GM12878 (cell line): ENCODE measurements around the gene ZNF888.

ENCODE experiments used
- ATF7 ChIP-seq: fragments of 450-650 bp; IDR thresholded peaks from 2 replicates; pipeline ENCODE4 v1.6.1; 2016; ENCODE audit warnings: low read depth, mild to moderate bottlenecking
- CTCF ChIP-seq, 3 experiments: IDR thresholded peaks in 2 of 3; conservative IDR thresholded peaks in 1 of 3; 2 replicates each; pipeline ENCODE4 v1.5.1; 2011; ENCODE audit warnings: low read depth in 3 of 3, low read length in 3 of 3, mild to moderate bottlenecking in 3 of 3, control low read depth in 2 of 3, moderate library complexity in 2 of 3, inconsistent platforms in 1 of 3, mixed read lengths in 1 of 3; ENCODE audit not compliant: control insufficient read depth in 2 of 3, insufficient read depth in 1 of 3; ENCODE audit errors: extremely low read depth in 1 of 3
- EP300 ChIP-seq, 2 experiments: fragments of 150-350 bp in 1 of 2; IDR thresholded peaks; 2 replicates each; pipeline ENCODE4 v1.6.1; 2011 to 2012; ENCODE audit warnings: low read depth in 2 of 2, low read length in 2 of 2, borderline replicate concordance in 1 of 2, improper control_type of control experiment in 1 of 2, inconsistent platforms in 1 of 2; ENCODE audit not compliant: control insufficient read depth in 1 of 2
- RELA ChIP-seq: fragments of 450-650 bp; IDR thresholded peaks from 2 replicates; pipeline ENCODE4 v1.8.0; 2014; ENCODE audit warnings: borderline replicate concordance; ENCODE audit not compliant: partially characterized antibody
- SMC3 ChIP-seq: IDR thresholded peaks from 2 replicates; pipeline ENCODE4 v1.6.1; 2011; ENCODE audit warnings: low read length, improper control_type of control experiment, borderline replicate concordance
- SP1 ChIP-seq: IDR thresholded peaks from one replicate; pipeline ENCODE4 v1.6.1; 2011; ENCODE audit warnings: low read depth, low read length
- SRF ChIP-seq, 2 experiments: IDR thresholded peaks; 2 replicates each; pipeline ENCODE4 v1.6.1; 2011; ENCODE audit warnings: low read depth in 2 of 2, low read length in 2 of 2, mild to moderate bottlenecking in 1 of 2, moderate library complexity in 1 of 2
- USF1 ChIP-seq: IDR thresholded peaks from 2 replicates; pipeline ENCODE4 v1.6.1; 2011; ENCODE audit warnings: borderline replicate concordance, low read depth, mild to moderate bottlenecking, moderate library complexity, mixed read lengths, low read length; ENCODE audit not compliant: insufficient read depth; ENCODE audit errors: extremely low read length
- ZBTB11 ChIP-seq: fragments of 450-650 bp; formaldehyde crosslinking; IDR thresholded peaks from 2 replicates; pipeline ENCODE4 v1.5.0; 2022; ENCODE audit warnings: mild to moderate bottlenecking, missing genetic modification characterization

GRCh38 chr19:52943134-52943883 is 20.1 kb upstream of the ZNF888 start:
- no peak for TF ChIP-seq CTCF (IDR thresholded peaks at IDR 0.05 in 2 of 3, conservative IDR thresholded peaks at IDR 0.05 in 1 of 3; ENCODE audit: control insufficient read depth in 2 of 3, extremely low read depth in 1 of 3, insufficient read depth in 1 of 3, low read depth in 3 of 3, low read length in 3 of 3)
- no peak for TF ChIP-seq SRF (IDR thresholded peaks at IDR 0.05; ENCODE audit: low read depth in 2 of 2, low read length in 2 of 2)
- no peak for TF ChIP-seq RELA
- no peak for TF ChIP-seq ZBTB11 (CRISPR knock-in tag)
- no peak for TF ChIP-seq SMC3
- TF ChIP-seq USF1 = no peak
- TF ChIP-seq EP300 (IDR thresholded peaks at IDR 0.05; ENCODE audit: borderline replicate concordance in 1 of 2, control insufficient read depth in 1 of 2, low read depth in 2 of 2, low read length in 2 of 2) = no peak
- no peak for TF ChIP-seq SP1
- no peak for TF ChIP-seq ATF7
